ENCODE measurements around the gene MAD1L1.

MAD1L1 gene

GRCh38 chr7:2019461-2019710, 213.4 kb downstream of the MAD1L1 start:
- DNase-seq, result no peak

GRCh38 chr7:2018569-2019460, 213.9 kb downstream of the MAD1L1 start:
- no peak for DNase-seq

- no peak for DNase-seq
Observed at GRCh38 chr7:2017914-2018568, 214.7 kb downstream of the MAD1L1 start.

GRCh38 chr7:2017481-2017891, 215.3 kb downstream of the MAD1L1 start:
- DNase-seq, result no peak

GRCh38 chr7:2016761-2017480, 215.8 kb downstream of the MAD1L1 start:
- DNase-seq, result no peak

- DNase-seq, result no peak
Observed at GRCh38 chr7:2016021-2016631, 216.6 kb downstream of the MAD1L1 start.

- no peak for DNase-seq
Observed at GRCh38 chr7:2015251-2015871, 217.4 kb downstream of the MAD1L1 start.

GRCh38 chr7:2014391-2015241, 218.1 kb downstream of the MAD1L1 start:
- no peak for DNase-seq

- no peak for DNase-seq
Observed at GRCh38 chr7:2013381-2014311, 219.1 kb downstream of the MAD1L1 start.

GRCh38 chr7:2012981-2013380, 219.8 kb downstream of the MAD1L1 start:
- DNase-seq, result no peak

GRCh38 chr7:2012044-2012900, 220.5 kb downstream of the MAD1L1 start:
- no peak for DNase-seq

- no peak for DNase-seq
Observed at GRCh38 chr7:2011266-2012043, 221.3 kb downstream of the MAD1L1 start.

GRCh38 chr7:2010551-2011265, 222.0 kb downstream of the MAD1L1 start:
- no peak for DNase-seq

- DNase-seq, result no peak
Observed at GRCh38 chr7:2010101-2010500, 222.6 kb downstream of the MAD1L1 start.

GRCh38 chr7:2009541-2010001, 223.2 kb downstream of the MAD1L1 start:
- no peak for DNase-seq

GRCh38 chr7:2008936-2009540, 223.7 kb downstream of the MAD1L1 start:
- DNase-seq, result no peak

GRCh38 chr7:2008101-2008935, 224.4 kb downstream of the MAD1L1 start:
- DNase-seq, result no peak

Measured in NCI-H1105 treated with DMSO at 0.1 percent for 48 hours (cell line).